NCI-H2081 treated with DMSO at 0.1 percent for 48 hours (cell line): ENCODE measurements around the gene HUNK.

Source experiments
- DNase-seq: peaks from one replicate; lab custom pipeline; 2025; lab: John Stamatoyannopoulos, UW

The HUNK gene

GRCh38 chr21:32046191-32046590 is 173.4 kb downstream of the HUNK start:
- no peak for DNase-seq

DNA sequence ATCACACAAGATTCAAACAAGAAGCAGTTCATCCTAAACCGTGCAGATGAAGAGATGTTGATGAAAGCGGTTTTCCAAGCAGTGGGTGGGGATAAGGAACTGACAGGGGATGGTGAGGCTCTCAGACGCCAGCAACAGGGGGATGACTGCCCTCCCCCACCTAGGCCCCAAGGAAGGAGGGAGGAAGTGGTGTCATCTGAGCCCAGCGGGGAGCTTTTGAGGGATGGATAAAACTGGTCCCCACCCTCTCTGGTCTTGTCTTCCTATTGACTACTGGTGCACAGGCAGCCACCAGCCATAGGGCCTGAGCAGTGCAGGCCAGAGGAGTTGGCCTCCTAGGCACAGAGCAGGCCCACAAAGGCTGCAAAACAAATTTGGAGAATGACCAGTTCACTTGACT is 175.5 kb downstream of the HUNK start:
- no peak for DNase-seq
